AG08396 (cell line): ENCODE data around the gene MID1.

ENCODE experiments used
- DNase-seq: peaks from one replicate; pipeline ENCODE4 v3.0.0; 2012; ENCODE audit warnings: low spot score, mixed read lengths

The MID1 gene

DNA sequence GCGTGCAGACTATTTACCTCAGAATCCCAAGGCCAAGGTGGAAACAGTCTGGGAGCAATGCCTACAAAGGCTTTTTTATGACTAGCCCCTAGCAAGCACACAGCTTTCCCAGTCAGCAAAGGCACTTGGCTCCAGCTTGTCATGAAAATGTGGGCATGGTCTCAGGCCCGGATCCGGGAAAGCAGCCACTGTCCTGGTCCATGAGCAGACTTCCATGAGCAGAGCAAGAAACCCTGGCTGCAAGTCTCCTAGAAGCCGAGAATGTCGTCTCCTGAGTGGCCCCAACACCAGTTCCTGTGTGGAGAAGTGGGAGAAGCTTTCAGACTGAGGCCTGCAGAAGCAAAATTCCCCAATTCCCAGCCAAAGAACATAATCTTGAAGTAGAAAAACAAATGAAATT, 190.5 kb downstream of the MID1 start:
- DNase-seq: no peak

DNA sequence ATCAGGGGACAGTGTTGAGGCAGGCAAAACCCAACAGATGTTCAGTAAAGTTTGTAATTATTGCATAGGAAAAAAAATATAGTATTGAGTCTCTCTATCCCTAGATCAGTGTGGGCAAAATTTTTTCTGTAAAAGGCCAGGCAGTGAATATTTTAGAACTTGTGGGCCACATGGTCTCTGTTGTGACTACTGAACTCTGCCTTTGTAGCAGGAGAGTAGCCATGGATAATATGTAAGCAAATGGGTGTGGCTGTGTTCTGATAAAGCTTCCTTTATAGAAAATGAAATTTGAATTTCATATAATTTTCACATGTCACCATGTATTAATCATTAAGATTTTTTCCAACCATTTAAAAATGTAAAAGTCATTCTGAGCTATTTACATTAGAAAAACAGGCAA, 193.1 kb downstream of the MID1 start:
- DNase-seq: no peak

DNA sequence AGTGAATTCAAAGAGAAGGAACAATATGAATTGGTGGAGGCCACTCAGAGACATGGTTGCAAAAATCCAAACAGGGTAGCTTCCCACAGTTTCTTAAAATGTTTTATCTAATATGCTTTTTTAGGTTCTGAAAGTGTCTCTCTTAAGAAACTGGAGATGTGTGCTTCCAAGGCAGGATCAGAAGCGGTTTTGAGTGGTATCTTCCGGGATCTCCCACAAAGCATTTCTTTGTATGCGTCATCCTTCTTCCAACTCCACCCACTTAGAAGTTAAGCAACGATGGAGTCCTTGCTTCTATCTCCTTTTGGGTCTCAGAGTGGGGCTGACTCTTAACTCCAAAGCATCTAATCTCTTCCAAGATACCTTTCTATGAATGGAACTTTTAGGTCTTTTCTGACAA, 196.7 kb downstream of the MID1 start:
- no peak for DNase-seq

DNA sequence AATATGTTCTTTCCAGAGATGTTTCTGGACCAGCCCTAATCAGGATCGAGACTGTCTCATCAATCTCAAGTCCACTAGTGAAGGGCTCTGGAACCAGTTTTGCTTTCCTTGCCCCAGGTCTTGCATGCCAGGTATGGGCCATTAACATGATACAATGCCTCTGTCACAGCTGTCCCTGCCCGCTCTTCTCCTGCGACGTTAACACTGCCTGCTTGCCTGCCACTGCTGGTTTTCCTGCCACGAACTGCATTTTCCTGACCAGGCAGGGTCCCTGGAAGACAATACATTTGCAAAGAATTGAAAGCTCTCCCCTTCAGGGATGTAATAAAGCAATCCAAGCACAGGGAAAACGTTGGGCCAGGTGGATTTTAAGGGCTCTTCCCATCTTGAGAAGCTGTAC, 200.3 kb downstream of the MID1 start:
- DNase-seq: no peak

DNA sequence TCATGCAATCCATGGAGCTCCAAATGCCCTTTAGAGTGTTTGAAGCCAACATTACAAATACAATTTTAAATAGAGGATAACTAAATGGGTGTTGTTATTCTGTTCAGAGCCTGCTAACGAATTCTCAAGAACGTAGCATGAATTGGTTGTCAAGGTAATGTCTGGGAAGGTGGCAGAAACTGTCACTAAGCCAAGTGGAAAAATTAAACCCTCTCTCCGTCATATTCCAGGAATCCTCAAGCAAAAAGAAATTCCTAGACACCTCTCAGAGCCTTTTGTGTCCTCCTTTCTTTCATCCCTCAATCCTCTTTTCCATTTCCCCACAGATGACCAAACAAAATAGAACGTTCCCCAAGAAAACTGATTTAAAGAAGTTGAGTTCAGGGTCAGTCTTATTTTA, 204.0 kb downstream of the MID1 start:
- no peak for DNase-seq

DNA sequence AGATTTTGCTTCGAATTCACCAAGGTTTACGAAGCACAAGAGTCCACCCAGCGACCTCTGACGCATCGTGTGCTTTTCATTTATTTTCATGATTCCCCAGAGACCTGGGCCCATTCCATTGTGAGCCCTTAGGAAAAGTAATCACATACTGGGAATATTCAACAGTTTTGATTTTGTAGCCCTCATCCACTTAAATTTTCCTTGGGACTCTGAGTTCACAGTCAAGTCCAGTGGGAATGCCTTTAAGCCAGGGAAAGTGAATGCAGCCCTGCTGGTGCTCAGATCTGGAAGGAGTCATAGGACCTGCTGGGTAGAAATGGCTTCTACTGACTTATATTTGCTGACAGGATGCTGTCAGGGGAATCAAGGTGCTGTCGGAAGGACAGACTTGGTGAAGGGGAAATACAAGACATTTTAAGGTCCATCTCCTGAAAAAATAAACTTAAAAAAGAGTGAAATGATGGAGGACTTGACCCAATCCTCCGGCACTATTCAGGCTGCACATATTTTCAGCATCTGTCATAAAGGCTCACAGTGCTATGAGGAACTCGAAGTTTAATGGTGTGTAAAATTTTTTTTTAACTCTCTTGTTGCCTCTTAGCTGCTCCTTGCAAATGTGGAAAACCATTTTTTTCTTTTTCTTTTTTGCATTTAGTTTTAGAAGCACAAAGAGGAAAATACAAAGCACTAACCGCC, 204.9 kb downstream of the MID1 start:
- DNase-seq: peak; percentile 17

DNA sequence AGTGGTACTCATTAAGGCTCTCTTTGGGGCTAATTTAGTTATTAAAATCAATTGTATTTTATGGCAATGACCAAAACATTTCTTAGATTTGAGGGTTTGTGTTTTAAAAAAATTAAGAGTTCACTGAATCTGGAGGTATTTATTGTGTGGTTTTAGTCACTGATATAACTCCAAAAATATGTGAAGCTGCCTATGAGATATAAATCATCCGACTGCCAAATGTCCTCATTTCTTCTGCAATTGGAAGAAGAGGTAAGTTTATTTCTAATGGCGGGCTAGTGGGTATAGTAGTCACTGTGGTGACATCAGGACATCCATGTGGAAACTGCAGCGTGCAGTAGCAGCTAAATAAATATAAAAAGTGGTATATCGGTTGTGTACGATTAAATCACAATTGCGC, 205.5 kb downstream of the MID1 start:
- no peak for DNase-seq

DNA sequence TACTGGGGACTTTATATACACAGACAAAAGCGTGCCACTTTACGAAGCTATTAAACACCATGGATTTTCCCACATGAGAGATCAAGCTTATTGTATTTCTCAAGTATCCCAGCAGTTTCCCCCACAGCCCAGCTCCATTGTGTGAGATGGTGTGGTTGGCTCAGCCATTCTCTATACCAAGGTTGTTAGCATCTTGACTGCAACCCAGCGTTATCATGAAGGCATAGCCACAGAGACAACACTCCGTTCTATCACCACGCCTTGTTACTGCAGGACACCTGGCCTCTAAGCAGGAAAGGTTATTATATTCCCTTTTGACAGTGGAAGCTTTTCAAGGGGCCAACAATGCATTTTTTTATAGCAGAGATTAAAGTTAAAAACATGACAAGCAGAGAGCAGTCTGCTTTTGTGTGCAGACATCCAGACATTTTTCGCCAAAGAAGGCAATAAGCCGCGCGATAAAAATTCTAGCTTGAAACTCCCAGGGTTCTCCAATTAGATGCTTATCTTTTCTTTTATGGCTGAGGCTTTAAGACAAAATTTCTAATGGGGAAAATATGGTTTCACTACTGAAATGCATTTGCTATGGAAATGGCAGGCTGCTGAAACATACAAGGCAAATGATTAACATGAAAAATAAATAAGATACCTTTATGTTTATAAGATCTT, 206.1 kb downstream of the MID1 start:
- no peak for DNase-seq

DNA sequence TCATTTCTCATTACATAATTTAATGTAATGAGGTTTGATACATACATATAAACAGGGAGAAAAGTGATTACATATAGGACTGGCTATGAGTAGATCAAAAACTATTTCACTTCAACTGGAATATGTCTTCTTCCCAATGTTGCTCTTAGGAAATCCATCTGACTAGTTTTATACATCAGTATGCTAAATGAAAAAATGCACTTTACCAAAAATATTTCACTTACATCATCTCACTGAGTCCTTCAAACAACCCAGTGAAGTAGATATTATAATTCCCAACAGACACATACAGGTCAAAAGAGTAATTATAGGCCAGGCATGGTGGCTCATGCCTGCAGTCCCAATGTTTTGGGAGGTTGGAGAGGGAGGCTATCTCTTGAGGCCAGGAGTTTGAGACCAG, 215.9 kb downstream of the MID1 start:
- no peak for DNase-seq

DNA sequence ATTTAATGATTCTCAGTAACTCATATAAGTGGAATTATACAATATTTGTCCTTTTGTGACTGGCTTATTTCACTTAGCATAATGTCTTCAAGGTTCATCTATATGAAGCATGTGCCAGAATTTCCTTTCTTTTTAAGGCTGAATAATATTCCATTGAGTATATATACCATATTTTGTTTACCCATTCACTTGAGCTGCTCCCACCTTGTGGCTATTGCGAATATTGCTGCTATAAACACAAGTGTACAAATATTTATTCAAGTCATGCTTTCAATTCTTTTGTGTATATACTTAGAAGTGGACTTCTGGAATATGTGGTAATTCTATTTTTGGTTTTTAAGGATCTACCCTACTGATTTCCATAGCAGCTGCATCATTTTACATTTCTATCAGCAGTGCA, 219.1 kb downstream of the MID1 start:
- no peak for DNase-seq

DNA sequence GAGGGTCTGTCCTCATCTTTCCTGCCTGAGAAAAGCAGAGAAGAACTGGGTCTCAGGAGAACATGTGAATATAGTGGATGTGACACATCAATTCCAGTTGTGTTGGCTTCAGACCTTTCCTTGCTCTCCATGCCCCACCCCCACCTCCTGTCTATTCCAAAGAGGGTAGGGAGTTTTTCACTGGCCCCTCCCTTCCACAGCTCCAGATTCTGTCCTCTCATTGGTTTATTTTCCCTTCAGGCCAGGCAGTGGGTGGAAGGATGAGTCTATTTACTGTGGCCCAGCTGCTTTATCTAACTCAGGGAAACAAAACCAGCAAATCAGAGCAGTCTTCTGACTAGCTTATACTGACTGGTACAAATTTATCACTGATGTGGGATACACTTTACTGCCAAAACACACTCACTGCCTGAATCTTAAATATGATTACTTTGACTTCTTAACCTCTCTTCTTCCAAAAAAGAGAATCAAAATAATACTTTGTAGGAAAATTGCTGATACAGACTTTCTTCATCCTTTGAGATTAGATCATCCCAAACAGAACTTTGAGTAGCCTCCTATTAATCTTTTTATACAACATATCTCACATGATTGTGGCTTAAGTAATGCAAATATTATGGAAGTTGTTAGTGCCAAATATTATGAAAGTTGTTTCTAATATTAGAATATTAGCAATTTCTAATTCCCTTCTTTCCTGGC, 221.2 kb downstream of the MID1 start:
- DNase-seq: no peak

DNA sequence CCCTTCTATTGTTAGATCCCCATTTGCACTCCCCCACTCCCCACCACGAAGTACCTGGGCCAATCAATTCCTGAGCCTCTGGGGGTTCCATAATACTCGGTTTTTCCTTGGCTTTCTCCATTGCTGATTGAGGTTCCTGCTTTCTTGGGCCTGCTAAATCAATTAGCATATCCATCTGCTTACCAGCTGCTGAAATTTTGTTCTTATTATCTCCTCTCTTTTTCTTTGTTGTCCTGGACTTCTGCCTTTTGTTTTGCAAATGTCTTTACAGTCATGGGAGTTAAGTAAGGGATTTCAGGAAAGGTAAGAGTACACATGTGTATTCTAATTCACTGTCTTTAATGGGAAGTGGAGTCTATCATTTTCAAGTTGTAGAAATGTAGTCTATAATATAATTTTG, 222.2 kb downstream of the MID1 start:
- no peak for DNase-seq

DNA sequence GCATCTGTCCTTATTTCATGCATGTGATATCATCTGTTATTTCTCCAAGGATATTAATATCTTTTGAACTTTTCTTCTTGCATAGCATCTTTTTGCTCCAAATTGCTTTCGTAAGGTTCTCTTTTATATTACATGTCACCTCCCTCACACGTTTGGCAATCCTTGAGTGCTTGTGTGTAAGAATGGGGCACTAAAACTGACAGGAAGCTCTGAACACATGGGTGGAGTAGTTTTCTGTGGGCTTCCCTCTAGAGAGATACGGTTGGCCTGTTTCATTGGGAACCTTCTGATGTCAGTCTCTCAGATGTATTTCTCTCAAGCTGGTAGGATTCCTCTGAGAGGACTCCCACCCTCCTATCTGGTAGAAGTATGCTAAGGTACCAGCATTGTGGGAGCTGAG, 223.0 kb downstream of the MID1 start:
- DNase-seq: no peak

DNA sequence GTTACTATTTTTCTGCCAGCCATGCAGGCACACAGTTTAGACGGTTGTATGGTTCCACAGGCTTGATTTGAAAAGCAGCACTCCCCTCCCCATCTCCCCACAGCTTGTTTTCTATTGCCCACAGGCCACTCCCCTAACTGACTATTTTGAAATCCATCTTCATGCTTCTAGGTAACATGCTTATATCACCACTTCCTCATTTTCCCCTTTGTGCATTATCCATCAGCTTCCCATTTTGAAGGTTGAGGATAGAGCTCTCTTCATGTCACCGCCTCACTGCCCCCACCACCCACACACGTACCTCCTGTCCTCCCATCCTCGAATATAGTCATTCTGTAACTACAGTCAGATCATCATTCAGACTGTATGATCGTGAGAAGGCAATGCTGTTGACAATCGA, 224.7 kb downstream of the MID1 start:
- DNase-seq: no peak
